Osteoblast (primary cell): ENCODE measurements around the gene FLT3. TPM values are rescaled to one million over a fixed set of nuclear protein-coding genes. Genes with fewer than 3 reads are reported as not detected.

Experiments used
- DNase-seq: peaks from one replicate; pipeline ENCODE4 v3.0.0; 2011; ENCODE audit warnings: low spot score, mixed read lengths; ENCODE audit not compliant: insufficient read length; ENCODE audit errors: missing footprints
- H2AFZ ChIP-seq: 2 replicates; pipeline ENCODE4 v1.6.0; 2011; ENCODE audit warnings: mild to moderate bottlenecking, low read length
- H3K27ac ChIP-seq: 2 replicates; pipeline ENCODE4 v1.5.1; 2011; ENCODE audit warnings: mild to moderate bottlenecking, low read depth, low read length, moderate library complexity
- H3K27me3 ChIP-seq: 2 replicates; pipeline ENCODE4 v1.6.0; 2012; ENCODE audit warnings: mild to moderate bottlenecking, control low read depth, inconsistent platforms, low read length, moderate library complexity; ENCODE audit not compliant: insufficient read depth
- H3K36me3 ChIP-seq: 2 replicates; pipeline ENCODE4 v1.5.1; 2011; ENCODE audit warnings: mild to moderate bottlenecking, low read length, control low read depth, moderate library complexity; ENCODE audit not compliant: insufficient read depth
- H3K4me1 ChIP-seq: 2 replicates; pipeline ENCODE4 v1.5.1; 2011; ENCODE audit warnings: mild to moderate bottlenecking, low read length, control low read depth, moderate library complexity; ENCODE audit not compliant: insufficient read depth
- H3K4me2 ChIP-seq: 2 replicates; pipeline ENCODE4 v1.6.0; 2011; ENCODE audit warnings: mild to moderate bottlenecking, low read length; ENCODE audit not compliant: insufficient read depth
- H3K4me3 ChIP-seq: fragments of 200-600 bp; sonication (generic); 3 replicates; pipeline ENCODE4 v1.5.1; 2012; ENCODE audit warnings: mild to moderate bottlenecking, low read length, inconsistent platforms; ENCODE audit not compliant: insufficient read depth
- H3K79me2 ChIP-seq: 2 replicates; pipeline ENCODE4 v1.6.0; 2012; ENCODE audit warnings: mild to moderate bottlenecking, low read length, control low read depth, inconsistent platforms; ENCODE audit not compliant: insufficient read depth
- H3K9me3 ChIP-seq: 2 replicates; pipeline ENCODE4 v1.5.1; 2011; ENCODE audit warnings: low read depth, low read length, control low read depth
- H4K20me1 ChIP-seq: 2 replicates; pipeline ENCODE4 v1.6.0; 2012; ENCODE audit warnings: mild to moderate bottlenecking, low read length, control low read depth; ENCODE audit not compliant: insufficient read depth
- total RNA-seq: library from RNA; depleted of rRNA; stranded (reverse); fragments of >200 nt; gene quantifications from 2 replicates; pipeline ENCODE4 v1.2.3, GENCODE V29; 2012
- TF ChIP-seq, protein P1 (sequence below): IDR thresholded peaks from 2 replicates; pipeline ENCODE4 v1.5.1; 2011; ENCODE audit warnings: mild to moderate bottlenecking, low read depth, low read length, moderate library complexity; ENCODE audit errors: extremely low read depth

Gene FLT3
- total RNA-seq, 1 donor: not detected

DNA sequence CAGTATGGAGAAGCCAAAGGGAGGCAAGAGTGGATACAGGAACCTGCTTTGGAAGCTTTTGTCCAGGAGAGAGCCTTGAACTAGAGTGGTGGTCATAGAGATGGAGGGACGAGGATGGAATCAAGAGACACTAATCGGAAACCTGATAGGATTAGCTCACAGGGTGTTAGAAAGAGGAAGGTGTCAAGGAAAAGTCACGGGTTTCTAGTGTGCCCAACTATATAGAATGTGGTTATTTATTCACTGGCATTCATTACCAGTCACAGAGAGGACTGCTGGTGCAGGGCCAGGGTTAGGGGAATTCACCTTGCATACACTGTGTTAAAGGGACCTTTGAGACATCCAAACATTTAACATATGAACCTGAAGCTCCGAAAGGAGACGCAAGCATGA lies 68.5 kb downstream of the FLT3 start:
- no peaks in the 10 kb centered on the region for H3K36me3 ChIP-seq
- H3K9me3 ChIP-seq: no peaks in the 10 kb centered on the region
- TF ChIP-seq, protein P1, sequence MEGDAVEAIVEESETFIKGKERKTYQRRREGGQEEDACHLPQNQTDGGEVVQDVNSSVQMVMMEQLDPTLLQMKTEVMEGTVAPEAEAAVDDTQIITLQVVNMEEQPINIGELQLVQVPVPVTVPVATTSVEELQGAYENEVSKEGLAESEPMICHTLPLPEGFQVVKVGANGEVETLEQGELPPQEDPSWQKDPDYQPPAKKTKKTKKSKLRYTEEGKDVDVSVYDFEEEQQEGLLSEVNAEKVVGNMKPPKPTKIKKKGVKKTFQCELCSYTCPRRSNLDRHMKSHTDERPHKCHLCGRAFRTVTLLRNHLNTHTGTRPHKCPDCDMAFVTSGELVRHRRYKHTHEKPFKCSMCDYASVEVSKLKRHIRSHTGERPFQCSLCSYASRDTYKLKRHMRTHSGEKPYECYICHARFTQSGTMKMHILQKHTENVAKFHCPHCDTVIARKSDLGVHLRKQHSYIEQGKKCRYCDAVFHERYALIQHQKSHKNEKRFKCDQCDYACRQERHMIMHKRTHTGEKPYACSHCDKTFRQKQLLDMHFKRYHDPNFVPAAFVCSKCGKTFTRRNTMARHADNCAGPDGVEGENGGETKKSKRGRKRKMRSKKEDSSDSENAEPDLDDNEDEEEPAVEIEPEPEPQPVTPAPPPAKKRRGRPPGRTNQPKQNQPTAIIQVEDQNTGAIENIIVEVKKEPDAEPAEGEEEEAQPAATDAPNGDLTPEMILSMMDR: no peak
- H3K27me3 ChIP-seq: no peaks in the 10 kb centered on the region
- no peak for DNase-seq
- no peaks in the 10 kb centered on the region for H4K20me1 ChIP-seq
- H3K4me3 ChIP-seq: no peak overlapping the region
- no peak overlapping the region for H2AFZ ChIP-seq
- H3K27ac ChIP-seq: no peak overlapping the region
- no peaks in the 10 kb centered on the region for H3K79me2 ChIP-seq
- no peaks in the 10 kb centered on the region for H3K4me1 ChIP-seq
- no peak overlapping the region for H3K4me2 ChIP-seq

DNA sequence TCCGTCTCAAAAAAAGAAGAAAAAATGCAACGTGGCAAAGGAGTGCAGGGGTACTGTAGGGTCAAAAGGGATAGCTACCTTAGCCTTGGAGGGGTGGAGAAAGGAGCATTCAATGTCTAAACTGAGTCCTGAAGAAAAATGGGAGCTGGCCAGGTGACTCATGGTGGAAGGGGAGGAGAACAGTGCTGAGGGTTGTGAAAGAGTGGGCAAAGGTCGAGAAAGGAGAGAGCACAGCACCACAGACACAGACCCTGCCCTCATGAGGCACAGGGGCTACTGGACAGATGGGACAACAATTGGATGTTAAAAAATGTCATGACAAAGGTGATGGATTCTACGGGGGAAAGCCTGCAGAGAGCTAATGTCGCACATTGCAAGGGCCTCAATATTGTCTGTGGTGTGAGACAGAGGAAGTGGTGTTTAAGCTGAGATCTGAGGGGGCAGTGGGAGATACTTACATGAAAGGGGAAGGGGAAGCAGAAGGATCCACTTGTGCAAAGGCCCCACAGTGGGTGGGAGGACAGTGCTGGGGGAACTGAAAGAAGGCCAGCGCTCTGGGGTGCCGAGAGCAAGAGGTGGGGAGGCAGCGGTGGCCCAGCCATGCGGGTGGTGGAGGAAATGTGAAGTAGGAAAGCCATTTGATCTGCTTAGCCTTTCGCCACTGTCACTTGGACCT lies 69.0 kb downstream of the FLT3 start:
- Histone ChIP-seq H3K4me2 (no peak overlapping the region), H4K20me1 (no peaks in the 10 kb centered on the region), H3K4me1 (no peaks in the 10 kb centered on the region), H3K27me3 (no peaks in the 10 kb centered on the region), H3K27ac (no peak overlapping the region), H3K9me3 (no peaks in the 10 kb centered on the region), H2AFZ (no peak overlapping the region), H3K4me3 (no peak overlapping the region), H3K79me2 (no peaks in the 10 kb centered on the region), H3K36me3 (no peaks in the 10 kb centered on the region)
- DNase-seq: no peak
- TF ChIP-seq, protein P1: no peak

DNA sequence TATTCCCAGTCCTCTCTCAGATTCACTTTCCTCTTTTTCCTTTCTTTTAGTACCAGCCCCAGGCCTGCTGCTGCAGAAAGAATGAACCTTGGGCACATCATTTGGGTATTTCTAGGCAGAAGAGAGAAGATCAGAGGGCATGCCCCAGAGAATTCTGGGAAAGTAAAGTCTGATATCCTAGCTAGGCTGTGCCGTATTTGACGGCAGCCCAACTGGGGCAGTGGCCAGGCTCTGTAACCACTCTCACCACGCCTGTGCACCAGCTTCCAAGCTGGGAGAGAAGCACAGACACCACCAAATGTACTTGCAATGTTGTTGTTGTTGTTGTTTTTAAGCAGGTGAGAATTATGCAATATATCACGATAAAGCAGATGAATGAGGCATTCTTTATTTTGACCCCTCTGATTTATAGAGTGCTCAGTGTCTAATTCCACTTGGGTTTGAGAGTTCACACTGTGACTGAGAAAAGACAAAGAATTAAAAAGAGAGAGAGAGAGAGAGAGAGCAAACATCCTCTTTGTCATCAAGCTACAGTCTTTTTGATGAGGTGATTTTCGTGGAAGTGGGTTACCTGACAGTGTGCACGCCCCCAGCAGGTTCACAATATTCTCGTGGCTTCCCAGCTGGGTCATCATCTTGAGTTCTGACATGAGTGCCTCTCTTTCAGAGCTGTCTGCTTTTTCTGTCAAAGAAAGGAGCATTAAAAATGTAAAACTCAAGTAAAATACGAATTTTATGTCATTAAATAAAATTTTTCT lies 72.6 kb downstream of the FLT3 start:
- Histone ChIP-seq H3K4me2 (no peak overlapping the region), H3K36me3 (no peaks in the 10 kb centered on the region), H3K9me3 (no peaks in the 10 kb centered on the region), H2AFZ (no peak overlapping the region), H3K79me2 (no peaks in the 10 kb centered on the region), H3K4me3 (no peak overlapping the region), H3K27ac (no peak overlapping the region), H3K27me3 (no peaks in the 10 kb centered on the region), H4K20me1 (no peaks in the 10 kb centered on the region), H3K4me1 (peaks cover 8% of the 10 kb centered on the region)
- no peak for DNase-seq
- TF ChIP-seq, protein P1: no peak

DNA sequence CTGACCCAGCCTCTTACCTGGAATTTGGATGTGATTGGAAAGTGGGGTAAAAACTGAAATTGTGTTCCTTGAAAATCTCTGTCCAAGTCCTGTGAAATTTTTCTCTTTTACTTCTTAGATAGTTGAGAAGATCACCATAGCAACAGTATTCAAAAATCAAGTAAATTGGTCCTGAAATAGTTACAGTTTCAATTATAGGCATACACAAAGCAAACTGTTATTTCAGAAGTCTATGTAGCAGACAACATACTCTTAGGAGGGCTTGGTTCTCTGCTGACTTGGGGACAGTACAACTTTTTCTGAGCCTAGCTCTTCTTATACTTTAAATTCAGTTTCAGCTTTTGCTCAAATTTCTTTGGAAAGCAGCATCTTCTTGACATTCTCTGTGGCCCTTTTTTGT lies 73.3 kb downstream of the FLT3 start:
- no peaks in the 10 kb centered on the region for H4K20me1 ChIP-seq
- no peak overlapping the region for H2AFZ ChIP-seq
- no peak overlapping the region for H3K4me3 ChIP-seq
- no peaks in the 10 kb centered on the region for H3K79me2 ChIP-seq
- H3K4me2 ChIP-seq: no peak overlapping the region
- TF ChIP-seq, protein P1: no peak
- no peaks in the 10 kb centered on the region for H3K9me3 ChIP-seq
- DNase-seq: no peak
- H3K4me1 ChIP-seq: peaks cover 11% of the 10 kb centered on the region
- no peaks in the 10 kb centered on the region for H3K36me3 ChIP-seq
- H3K27me3 ChIP-seq: no peaks in the 10 kb centered on the region
- no peak overlapping the region for H3K27ac ChIP-seq
